MG63 (cell line): ENCODE data around the gene NELFCD. TPM values are rescaled to one million over a fixed set of nuclear protein-coding genes. Genes with fewer than 3 reads are reported as not detected.

Experiments used
- DNase-seq: peaks from one replicate; pipeline ENCODE4 v3.0.0-alpha.2; 2020
- H3K27me3 ChIP-seq: fragments of 250-450 bp; sonication (Bioruptor Pico); 2 replicates; pipeline ENCODE4 v1.5.1; 2020; ENCODE audit warnings: mild to moderate bottlenecking, moderate library complexity
- H3K36me3 ChIP-seq: fragments of 250-450 bp; sonication (Bioruptor Pico); 2 replicates; pipeline ENCODE4 v1.5.1; 2020; ENCODE audit warnings: mild to moderate bottlenecking, moderate library complexity
- H3K4me3 ChIP-seq: fragments of 250-450 bp; sonication (Bioruptor Pico); 2 replicates; pipeline ENCODE4 v1.5.1; 2020; ENCODE audit warnings: mild to moderate bottlenecking, moderate library complexity
- H3K9me3 ChIP-seq: fragments of 250-450 bp; sonication (Bioruptor Pico); 2 replicates; pipeline ENCODE4 v1.5.1; 2020; ENCODE audit warnings: mild to moderate bottlenecking, moderate library complexity
- total RNA-seq: library from RNA; depleted of rRNA; stranded (reverse); fragments of >200 nt; shearing (Covaris generic); gene quantifications from 2 replicates; pipeline ENCODE4 v1.2.3, GENCODE V29; 2014; ENCODE audit warnings: low replicate concordance

The NELFCD gene
- total RNA-seq, 1 experiment from 2014 or later, result 80.7 TPM

GRCh38 chr20:59001449-59002171, 20.6 kb downstream of the NELFCD start:
- H3K9me3 ChIP-seq, result no peaks in the 10 kb centered on the region
- H3K4me3 ChIP-seq, result no peak overlapping the region
- DNase-seq, result no peak
- no peaks in the 10 kb centered on the region for H3K27me3 ChIP-seq
- peaks cover 82% of the 10 kb centered on the region for H3K36me3 ChIP-seq

DNA sequence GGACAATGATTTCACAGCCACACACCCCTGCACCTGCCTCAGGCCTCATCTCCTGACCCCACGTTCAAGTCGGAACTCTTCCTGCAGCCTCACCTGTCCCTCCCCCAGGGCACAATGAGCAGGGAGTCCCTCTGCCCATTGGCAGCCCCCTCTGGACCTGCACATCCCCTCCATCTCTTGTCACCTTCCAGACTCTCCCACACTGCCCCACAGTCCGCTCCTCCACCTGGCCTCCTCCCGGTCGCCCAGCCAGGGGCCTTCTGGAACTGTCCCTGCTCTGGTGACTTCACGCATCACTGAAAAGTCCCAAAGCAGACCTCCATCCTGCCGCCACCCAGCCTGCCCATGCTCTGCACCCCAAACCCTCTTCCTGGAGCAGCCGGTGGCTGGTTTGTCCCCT, 21.3 kb downstream of the NELFCD start:
- Histone ChIP-seq H3K27me3 (no peaks in the 10 kb centered on the region), H3K9me3 (no peaks in the 10 kb centered on the region), H3K36me3 (peaks cover 77% of the 10 kb centered on the region), H3K4me3 (no peak overlapping the region)
- no peak for DNase-seq

DNA sequence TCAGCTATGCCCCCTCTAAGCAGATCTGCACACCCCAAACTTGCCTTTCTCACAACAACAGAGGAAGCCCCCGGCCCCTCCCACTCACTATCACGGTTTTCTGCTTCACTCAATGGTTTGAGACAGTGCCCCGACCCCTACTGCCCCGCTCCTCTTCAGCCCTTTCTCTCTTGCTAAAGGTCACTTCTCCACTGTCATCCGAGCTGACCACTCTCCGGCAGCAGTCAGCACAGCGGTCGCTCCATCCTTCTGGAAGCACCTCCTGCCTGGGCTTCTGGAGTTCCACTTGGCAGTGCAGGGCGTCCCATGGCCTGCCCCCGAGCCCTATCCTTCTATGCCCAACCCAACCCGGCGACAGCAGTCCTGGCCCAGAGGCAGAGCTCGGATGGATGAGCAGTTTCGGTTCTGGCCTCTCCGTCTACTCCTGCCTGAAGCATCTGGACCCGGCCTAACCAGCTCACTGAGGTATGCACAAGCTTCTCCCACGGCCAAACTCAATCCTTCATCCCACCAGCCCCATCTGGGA, 21.9 kb downstream of the NELFCD start:
- Histone ChIP-seq H3K36me3 (peaks cover 71% of the 10 kb centered on the region), H3K9me3 (no peaks in the 10 kb centered on the region), H3K27me3 (no peaks in the 10 kb centered on the region), H3K4me3 (no peak overlapping the region)
- DNase-seq, result no peak

- Histone ChIP-seq H3K36me3 (peaks cover 68% of the 10 kb centered on the region), H3K4me3 (no peak overlapping the region), H3K27me3 (no peaks in the 10 kb centered on the region), H3K9me3 (no peaks in the 10 kb centered on the region)
- DNase-seq, result no peak
These were observed 22.9 kb downstream of the NELFCD start for GRCh38 chr20:59003836-59004492.

- Histone ChIP-seq H3K36me3 (peaks cover 64% of the 10 kb centered on the region), H3K4me3 (no peak overlapping the region), H3K27me3 (no peaks in the 10 kb centered on the region), H3K9me3 (no peaks in the 10 kb centered on the region)
- DNase-seq, result no peak
These were observed 23.4 kb downstream of the NELFCD start for GRCh38 chr20:59004493-59004762.

DNA sequence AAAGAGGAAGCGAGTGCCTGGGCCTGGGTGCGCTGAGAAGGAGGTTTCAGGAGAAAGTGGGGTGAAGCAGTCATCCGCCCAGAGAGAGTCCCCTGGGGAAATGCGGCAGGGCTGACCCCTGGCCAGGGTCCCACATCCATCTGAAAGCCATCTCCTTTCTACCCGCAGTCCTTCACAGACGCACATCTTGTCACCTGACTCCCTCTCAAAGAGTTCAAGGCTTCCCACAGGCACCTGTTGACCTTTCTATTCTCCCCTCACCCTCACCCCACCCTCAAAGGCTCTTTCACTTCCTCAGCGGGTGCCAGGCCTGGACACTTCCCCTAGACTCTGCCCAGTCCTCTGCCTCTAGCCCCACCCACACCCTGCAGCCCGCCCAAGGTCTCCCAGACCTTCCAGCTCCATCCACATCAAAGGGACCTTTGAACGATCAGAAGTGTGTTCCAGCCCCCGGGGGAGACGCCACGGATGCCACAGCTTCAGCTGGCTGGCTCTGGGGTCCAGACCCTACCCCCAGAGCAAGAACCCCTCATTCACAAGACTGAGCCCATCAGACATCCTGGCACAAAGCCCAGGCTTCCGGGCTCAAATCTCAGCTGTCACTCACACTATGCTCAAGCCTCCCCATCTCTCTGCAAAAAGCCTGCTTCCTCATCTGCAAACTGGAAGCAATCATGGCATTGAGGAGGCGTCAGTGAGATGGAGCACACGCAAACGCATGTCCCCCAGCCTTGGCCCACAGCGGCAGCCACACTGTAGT, 23.9 kb downstream of the NELFCD start:
- Histone ChIP-seq H3K9me3 (no peaks in the 10 kb centered on the region), H3K27me3 (no peaks in the 10 kb centered on the region), H3K4me3 (peak overlapping the region; percentile 95), H3K36me3 (peaks cover 62% of the 10 kb centered on the region)
- DNase-seq, result no peak

DNA sequence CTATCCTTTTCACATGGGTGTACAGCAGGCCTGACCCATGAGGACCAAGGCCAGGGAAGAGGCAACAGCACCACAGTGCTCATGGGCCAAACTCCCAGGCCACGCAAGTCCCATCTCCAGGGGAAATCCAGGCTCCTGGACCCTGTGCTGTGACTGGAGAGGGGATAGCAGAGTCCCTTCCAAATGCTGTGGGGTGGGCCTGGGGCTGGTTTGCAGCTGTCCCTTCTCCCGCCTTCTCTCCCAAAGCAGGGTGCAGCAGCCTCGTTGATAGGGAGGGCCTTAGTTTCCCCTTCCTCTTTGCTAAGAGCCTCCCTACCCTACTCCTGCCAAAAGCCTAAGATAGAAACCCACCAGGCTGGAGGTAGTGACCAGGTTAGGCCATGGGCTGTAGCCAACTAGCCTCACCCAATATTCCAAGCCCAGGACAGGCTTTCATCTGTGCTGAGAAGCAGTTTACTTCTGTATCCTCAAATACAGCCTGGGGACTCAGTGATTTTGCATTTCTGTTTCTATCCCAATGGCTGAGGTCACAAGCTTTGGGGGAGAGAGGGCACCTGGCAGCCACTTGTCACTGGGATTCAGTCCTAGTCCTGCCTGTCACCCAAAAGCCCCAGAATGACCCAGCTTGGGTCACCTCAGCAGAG, 24.6 kb downstream of the NELFCD start:
- peaks cover 56% of the 10 kb centered on the region for H3K36me3 ChIP-seq
- H3K4me3 ChIP-seq, result peak overlapping the region; percentile 95
- no peaks in the 10 kb centered on the region for H3K27me3 ChIP-seq
- DNase-seq, result no peak
- no peaks in the 10 kb centered on the region for H3K9me3 ChIP-seq

DNA sequence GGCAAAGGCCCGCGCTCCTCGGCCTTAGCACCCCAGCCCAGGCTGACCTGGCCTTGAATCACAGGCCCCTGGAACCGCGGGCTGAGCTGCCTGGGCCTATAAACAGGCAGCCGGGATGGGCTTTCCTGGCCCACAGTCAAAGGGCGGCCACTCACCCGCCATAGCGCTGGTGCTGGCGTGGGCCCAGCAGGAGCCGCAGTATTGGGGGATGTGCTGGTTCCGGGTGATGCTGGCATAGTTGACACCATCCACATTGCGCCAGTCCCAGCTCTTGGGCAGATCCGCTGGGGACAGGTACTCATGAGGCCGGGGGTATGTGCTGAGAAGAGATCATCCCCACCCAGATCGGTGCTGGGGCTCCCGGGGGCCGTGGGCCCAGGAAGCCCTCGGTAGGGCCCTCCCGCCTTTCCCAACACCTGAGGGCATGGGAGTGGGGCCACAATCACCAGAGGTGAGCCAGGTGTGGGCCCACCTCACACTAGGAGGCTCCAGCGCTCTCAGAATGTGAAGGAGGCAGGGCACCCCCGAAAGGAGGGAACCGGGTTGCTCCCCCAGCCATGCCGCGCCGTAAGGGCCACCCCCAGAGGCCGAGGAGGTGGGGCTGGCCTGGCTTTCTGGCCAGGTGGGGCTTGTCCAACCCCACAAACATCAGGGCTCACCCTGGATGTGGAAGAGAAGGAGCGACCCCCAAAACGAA, 25.3 kb downstream of the NELFCD start:
- Histone ChIP-seq H3K4me3 (peak overlapping the region; percentile 95), H3K36me3 (peaks cover 50% of the 10 kb centered on the region), H3K27me3 (no peaks in the 10 kb centered on the region), H3K9me3 (no peaks in the 10 kb centered on the region)
- peak; percentile 72 for DNase-seq

- Histone ChIP-seq H3K27me3 (no peaks in the 10 kb centered on the region), H3K36me3 (peaks cover 42% of the 10 kb centered on the region), H3K4me3 (peak within 1 kb of the TSS; percentile 95), H3K9me3 (no peaks in the 10 kb centered on the region)
- peak; percentile 85 for DNase-seq
These were observed 26.0 kb downstream of the NELFCD start, which contains the start of gene CTSZ for GRCh38 chr20:59006864-59007664. Gene CTSZ, minus strand, starts transcription at chr20:59007254. Its CDS starts 126 bp downstream, at chr20:59007128.

- H3K9me3 ChIP-seq, result no peaks in the 10 kb centered on the region
- H3K36me3 ChIP-seq, result peaks cover 37% of the 10 kb centered on the region
- H3K27me3 ChIP-seq, result no peaks in the 10 kb centered on the region
- H3K4me3 ChIP-seq, result peak overlapping the region; percentile 95
- no peak for DNase-seq
These were observed 26.8 kb downstream of the NELFCD start for GRCh38 chr20:59007665-59008511.

GRCh38 chr20:59008715-59009336, 27.8 kb downstream of the NELFCD start:
- Histone ChIP-seq H3K9me3 (no peaks in the 10 kb centered on the region), H3K27me3 (no peaks in the 10 kb centered on the region), H3K4me3 (no peak overlapping the region), H3K36me3 (peaks cover 27% of the 10 kb centered on the region)
- DNase-seq, result no peak

DNA sequence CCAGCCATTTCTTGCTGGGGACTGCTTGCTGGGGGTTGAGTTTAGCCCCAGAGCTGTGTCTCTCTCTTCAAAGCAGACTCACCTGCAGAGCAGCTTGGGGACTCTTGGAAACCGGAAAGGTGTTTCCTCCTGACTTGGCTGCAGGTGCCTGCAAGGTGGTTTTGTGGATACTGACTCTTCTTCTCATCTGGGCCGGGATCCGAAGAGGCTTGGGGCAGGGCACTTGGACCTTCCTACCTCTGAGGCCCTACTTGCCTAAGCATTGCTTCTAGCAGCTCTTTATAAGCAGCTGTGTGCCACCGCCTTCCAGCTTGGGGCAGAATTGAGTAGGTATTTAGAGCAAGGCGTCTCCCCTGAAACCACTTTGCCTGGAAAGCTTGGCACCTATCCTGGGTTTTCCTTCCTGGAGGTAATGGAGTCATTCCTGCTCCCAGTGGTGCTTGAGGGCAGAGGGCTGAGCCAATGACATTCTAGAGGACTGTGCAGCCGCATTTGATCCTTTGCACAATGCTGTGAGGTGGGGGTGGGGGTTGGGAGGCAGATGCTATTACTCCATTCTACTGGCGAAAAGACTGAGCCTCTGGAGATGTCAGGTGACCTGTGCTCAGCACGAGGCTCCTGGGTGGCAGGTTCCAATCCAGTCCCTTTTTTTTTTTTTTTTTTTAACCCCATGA, 29.4 kb downstream of the NELFCD start:
- H3K27me3 ChIP-seq, result no peaks in the 10 kb centered on the region
- no peaks in the 10 kb centered on the region for H3K9me3 ChIP-seq
- no peak overlapping the region for H3K4me3 ChIP-seq
- H3K36me3 ChIP-seq, result peaks cover 12% of the 10 kb centered on the region
- no peak for DNase-seq

GRCh38 chr20:59010995-59011873, 30.2 kb downstream of the NELFCD start:
- Histone ChIP-seq H3K9me3 (no peaks in the 10 kb centered on the region), H3K4me3 (no peak overlapping the region), H3K36me3 (peaks cover 5% of the 10 kb centered on the region), H3K27me3 (no peaks in the 10 kb centered on the region)
- peak; percentile 87 for DNase-seq
